GM19468 (cell line): ENCODE data around the gene CCDC89.
"Not testable (repeated sequence)": the region's sequence is repeated elsewhere in the genome, so short reads cannot be mapped to it uniquely, and the experiment has no call there.

ENCODE experiments used
- ATAC-seq: cut with Tn5 transposase; IDR thresholded peaks from one replicate; pipeline ENCODE4 v1.9.1; 2021; ENCODE audit warnings: mild to moderate bottlenecking, moderate library complexity, moderate number of reproducible peaks; ENCODE audit not compliant: unreplicated experiment; ENCODE audit errors: extremely low read depth

CCDC89 gene

DNA sequence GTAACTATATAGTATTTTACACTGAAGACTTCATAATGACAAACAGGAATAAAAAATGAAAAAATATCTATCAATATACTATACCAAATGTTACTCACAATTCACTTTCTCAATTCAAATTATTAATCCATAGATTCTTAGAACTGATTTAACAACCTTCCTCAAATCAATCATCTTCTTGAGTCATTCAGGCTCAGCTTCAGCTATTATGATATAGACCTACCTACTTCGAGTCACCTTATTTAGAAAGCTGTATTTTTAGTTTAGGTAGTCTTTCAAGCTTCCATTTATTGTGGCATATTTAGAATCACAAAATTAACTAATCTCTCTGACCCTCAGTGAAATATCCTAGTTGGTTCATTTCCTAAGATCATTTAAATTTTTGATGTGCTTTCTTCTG lies 29.2 kb downstream of the CCDC89 start:
- no peak for ATAC-seq

DNA sequence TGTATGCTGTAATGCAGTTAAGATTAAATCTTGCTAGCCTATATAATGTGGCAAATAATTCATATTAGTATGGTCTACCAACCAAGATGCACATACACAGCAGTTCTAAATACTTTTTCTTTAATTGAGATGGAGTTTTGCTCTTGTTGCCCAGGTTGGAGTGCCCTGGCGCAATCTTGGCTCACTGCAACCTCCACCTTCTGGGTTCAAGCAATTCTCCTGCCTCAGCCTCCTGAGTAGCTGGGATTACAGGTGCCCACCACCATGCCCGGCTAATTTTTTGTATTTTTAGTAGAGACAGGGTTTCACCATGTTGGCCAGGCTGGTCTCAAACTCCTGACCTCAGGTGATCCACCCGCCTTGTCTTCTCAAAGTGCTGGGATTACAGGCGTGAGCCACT lies 31.7 kb downstream of the CCDC89 start:
- not testable (repeated sequence) for ATAC-seq

DNA sequence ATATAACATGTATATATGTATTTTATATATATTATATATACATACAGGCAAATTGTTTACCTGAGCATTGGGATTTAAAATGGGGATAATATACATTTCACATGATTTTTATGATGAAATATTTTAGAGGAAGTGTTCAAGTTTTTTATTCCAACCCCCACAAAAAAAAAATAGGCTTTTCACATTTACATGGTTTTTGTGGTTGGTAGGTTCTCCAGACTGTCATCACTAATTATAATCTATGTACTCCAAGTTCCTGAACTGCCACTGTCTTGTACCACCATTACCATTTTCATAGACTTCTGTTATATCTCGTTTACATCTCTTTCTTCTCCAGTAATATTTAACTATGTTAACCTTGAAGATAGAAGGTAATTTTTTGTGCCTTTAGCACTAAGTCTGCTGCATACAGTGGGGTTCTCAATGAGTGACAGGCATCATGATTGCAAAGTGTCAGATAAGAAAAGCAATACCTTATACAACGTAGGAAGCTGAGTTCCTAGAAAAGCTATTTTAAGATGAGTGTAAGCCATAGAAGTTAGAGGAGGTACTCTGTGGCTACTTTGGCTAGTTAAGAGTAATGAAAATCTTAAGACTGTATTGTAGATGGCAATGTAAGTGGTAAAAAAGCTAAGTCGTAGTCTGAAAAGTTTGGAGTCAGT lies 33.1 kb downstream of the CCDC89 start:
- no peak for ATAC-seq

DNA sequence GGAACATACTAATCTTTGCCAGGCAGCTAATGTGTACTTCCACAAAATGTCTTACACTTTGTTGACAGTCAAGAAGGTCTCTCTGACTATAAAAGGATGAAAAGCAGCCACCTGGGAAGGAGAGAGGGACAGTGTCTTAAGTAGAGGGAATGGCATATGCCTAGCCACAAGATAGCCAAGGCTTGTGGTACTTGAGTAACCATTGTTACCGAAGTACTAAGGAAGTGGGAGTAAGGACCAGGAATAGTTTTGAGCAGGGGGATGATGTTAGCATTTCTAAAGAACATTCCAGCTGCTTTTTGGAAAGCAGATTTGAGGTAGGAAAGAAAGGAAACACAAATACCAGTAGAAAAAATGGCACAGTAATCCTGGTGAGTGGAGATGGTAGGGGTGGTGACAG lies 34.9 kb downstream of the CCDC89 start:
- ATAC-seq, result no peak

DNA sequence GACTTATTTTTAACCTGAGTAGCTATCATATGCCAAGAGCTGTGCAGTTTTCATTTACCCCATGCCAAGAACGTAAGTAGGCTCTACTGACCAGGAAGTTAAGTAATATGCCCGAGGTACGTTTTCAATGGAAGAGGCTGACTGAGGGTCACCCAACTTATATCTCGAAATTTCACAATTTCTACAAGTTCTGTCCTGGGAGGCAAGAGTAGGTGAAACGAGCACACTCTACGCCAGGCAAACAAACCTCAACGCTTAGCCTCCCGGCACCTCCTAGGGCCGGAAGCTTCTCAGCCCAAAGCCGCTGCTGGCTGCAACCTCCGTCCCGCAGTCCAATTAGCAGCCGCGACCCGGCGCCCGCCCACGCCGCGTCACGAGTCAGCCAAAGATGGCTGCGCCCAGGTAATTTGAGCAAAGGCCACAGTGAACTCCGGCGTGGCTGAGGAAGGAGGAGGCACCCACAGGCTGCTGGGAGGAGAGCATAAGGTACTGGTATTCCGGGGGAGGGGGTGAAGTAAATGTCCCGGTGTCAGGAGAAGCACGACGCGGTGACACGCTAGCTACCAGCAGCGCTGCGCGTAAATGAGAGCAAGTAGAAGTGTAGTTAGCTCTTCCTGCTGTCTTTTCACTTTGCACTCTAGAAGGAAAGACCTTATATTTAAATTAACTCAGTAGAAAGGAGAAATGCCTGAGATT lies 38.2 kb downstream of the CCDC89 start, which contains the start of gene TMEM126A:
Gene TMEM126A, plus strand, starts transcription at position 364 of the 696 bp plus-strand sequence. CDS start 2,289 bp downstream, outside the sequence.
- ATAC-seq, result peak; percentile 98

DNA sequence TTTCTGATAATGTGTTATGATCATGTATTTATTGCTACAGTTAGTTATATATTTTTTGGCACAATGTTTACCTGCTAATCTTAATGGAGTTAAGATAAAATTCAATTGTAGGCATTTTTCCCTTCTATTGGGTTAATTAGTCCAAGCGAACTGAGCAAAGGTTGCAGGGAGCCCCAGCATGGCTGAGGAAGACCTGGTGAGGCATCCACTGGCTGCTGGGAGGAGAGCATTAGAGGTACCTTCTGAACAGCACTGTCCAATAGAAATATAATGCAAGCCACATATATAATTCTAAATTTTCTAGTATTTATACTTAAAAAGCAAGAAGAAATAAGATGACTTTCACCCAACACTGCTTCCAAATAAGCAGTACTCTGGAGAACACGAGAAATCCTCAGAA lies 38.9 kb downstream of the CCDC89 start:
- no peak for ATAC-seq

DNA sequence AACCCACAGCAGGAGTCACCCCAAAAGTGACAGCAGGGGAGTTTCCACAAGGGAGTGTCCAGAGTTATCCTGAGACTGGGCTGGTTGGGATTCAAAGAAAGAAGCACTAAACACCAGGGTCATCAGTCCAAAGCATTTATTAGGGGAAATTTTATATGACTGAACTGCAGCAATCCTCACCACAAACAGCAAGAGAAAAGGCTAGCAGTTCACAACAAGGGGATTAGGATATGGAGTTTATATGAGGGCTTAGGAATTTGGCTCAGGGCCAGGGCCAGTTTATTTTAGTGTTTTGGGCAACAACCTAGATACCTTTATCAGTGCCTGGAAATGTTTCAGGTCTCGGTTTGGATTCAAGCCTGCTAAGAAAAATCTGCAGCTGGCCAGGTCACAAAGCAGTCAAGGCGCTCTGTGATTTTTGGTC lies 42.8 kb downstream of the CCDC89 start:
- no peak for ATAC-seq

DNA sequence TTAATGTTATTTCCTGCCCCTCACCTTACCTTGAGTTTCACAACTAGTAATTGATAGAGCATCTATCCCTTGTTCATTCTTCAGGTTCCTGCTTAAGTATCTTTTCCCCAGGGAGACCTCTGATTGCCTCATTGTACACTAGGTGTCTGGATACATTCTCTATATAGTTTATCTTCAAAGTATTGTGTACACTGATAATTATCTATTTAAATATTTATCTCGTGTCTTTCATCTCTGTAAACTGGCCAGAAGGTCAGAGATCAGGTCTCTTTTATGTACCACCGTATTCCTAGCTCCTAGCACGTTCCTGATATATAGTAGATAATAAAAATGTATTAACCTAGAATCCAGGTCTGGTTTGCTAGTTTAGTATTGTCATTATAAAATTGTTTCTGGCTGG lies 51.2 kb downstream of the CCDC89 start:
- ATAC-seq, result no peak
